ENCODE measurements around the gene MSGN1. TPM values are rescaled to one million over a fixed set of nuclear protein-coding genes. Genes with fewer than 3 reads are reported as not detected.

MSGN1 gene
- total RNA-seq, 1 experiment from 2014 or later, result not detected

DNA sequence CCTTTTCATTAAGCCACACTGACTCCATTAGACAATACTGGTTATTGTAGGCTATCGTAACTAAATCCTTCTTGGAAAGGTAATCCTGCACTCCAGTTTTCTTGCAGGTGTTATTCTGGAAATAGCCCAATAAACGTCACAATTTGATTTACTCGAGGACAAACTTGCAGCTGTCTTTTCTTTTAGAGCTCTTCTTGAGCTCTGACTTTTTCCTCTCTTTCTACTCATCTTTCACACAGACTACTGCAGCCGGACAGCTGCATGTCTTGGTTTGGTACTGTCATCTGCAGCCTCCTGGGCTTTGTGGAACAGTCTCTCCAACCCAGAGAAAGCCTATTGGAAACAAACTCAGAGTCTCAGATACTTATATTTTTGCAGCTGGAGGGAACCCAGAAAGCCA lies 23.0 kb upstream of the MSGN1 start:
- no peak overlapping the region for H3K4ac ChIP-seq (ENCODE audit: low read depth, low read length)
- H3K27me3 ChIP-seq (ENCODE audit: insufficient read depth, low read length), result no peaks in the 10 kb centered on the region
- no peaks in the 10 kb centered on the region for H3K79me2 ChIP-seq (ENCODE audit: insufficient read depth, low read length)
- H3K23me2 ChIP-seq (ENCODE audit: insufficient read length, low read depth, low read length, poor library complexity, severe bottlenecking), result no peaks in the 10 kb centered on the region
- H3K9me3 ChIP-seq (ENCODE audit: control insufficient read depth, low read depth, low read length), result no peaks in the 10 kb centered on the region
- H3K79me1 ChIP-seq (ENCODE audit: insufficient read depth, low read depth, low read length, poor library complexity, severe bottlenecking), result no peaks in the 10 kb centered on the region
- Mint-ChIP-seq H3K4me3 (no peak overlapping the region), H3K36me3 (ENCODE audit: insufficient read depth in 1 of 3, low read depth in 3 of 3) (no peaks in the 10 kb centered on the region), H3K27me3 (ENCODE audit: low read depth) (peaks cover 12% of the 10 kb centered on the region), H3K9me3 (no peaks in the 10 kb centered on the region), H3K4me1 (peaks cover 2 to 5% of the 10 kb centered on the region in 2 experiments; a peak in 3 of 4 replicates), H3K27ac (no peak overlapping the region)
- H3K18ac ChIP-seq (ENCODE audit: insufficient read length, low read depth, low read length), result no peak overlapping the region
- no peak overlapping the region for H2AFZ ChIP-seq (ENCODE audit: low read length)
- H4K8ac ChIP-seq (replicated peaks; ENCODE audit: insufficient read length, low read depth, low read length), result no peak overlapping the region
- H4K5ac ChIP-seq (ENCODE audit: insufficient read length, low read depth, low read length), result no peak overlapping the region
- H3K9ac ChIP-seq (ENCODE audit: extremely low read depth, insufficient read length, low read length), result no peak overlapping the region
- no peak overlapping the region for H4K91ac ChIP-seq (ENCODE audit: insufficient read length, low read depth, low read length)
- no peak overlapping the region for H2AK5ac ChIP-seq (ENCODE audit: insufficient read length, low read length)
- no peak overlapping the region for H2BK12ac ChIP-seq (ENCODE audit: insufficient read length, low read depth, low read length)
- H3T11ph ChIP-seq (ENCODE audit: low read length), result no peak overlapping the region
- H2BK120ac ChIP-seq (ENCODE audit: low read depth, low read length, poor library complexity, severe bottlenecking), result no peak overlapping the region
- H2BK5ac ChIP-seq (ENCODE audit: insufficient read length, low read length), result no peak overlapping the region
- WGBS (ENCODE audit: extremely low coverage, insufficient read length, low lambda C conversion rate), result no CpG with 5 or more reads among the region's 4 CpGs
- H3K14ac ChIP-seq (ENCODE audit: insufficient read depth, low read length), result no peak overlapping the region
- no peaks in the 10 kb centered on the region for H3K4me1 ChIP-seq (ENCODE audit: insufficient read depth, low read length)
- no peak overlapping the region for H3K4me2 ChIP-seq (ENCODE audit: insufficient read depth, insufficient read length, low read length)
- H4K20me1 ChIP-seq (ENCODE audit: control insufficient read depth, insufficient read depth, insufficient read length), result no peaks in the 10 kb centered on the region
- H3K56ac ChIP-seq (ENCODE audit: insufficient read length, low read depth, low read length), result no peak overlapping the region
- no peak overlapping the region for H3K23ac ChIP-seq (ENCODE audit: insufficient read length, low read depth, low read length)
- no peak for TF ChIP-seq CTCF (conservative IDR thresholded peaks at IDR 0.05)
- H2BK15ac ChIP-seq (ENCODE audit: low read depth, low read length), result no peak overlapping the region
- no peak overlapping the region for H2BK20ac ChIP-seq (ENCODE audit: low read depth, low read length, poor library complexity, severe bottlenecking)
- no peak overlapping the region for H3K27ac ChIP-seq (ENCODE audit: insufficient read length, low read depth, low read length)
- DNase-seq, result no peak

Data from H9 (cell line).